ENCODE results near the gene FBXO27. TPM values are rescaled to one million over a fixed set of nuclear protein-coding genes. Genes with fewer than 3 reads are reported as not detected.

FBXO27 gene
- total and polyA plus RNA-seq, 2 of the 13 experiments (the other 11 are each of a cell fraction or from before 2014, with no cell fraction given) = 0.15 to 2.8 TPM

- TF ChIP-seq RNF219 (CRISPR knock-in tag; IDR thresholded peaks at IDR 0.05) = no peak
- no peak for TF ChIP-seq YY1 (IDR thresholded peaks at IDR 0.05; ENCODE audit: insufficient read depth, insufficient replicate concordance, low read depth, low read length)
- no peak for TF ChIP-seq SMARCE1 (IDR thresholded peaks at IDR 0.05; ENCODE audit: borderline replicate concordance)
- TF ChIP-seq, protein P1, sequence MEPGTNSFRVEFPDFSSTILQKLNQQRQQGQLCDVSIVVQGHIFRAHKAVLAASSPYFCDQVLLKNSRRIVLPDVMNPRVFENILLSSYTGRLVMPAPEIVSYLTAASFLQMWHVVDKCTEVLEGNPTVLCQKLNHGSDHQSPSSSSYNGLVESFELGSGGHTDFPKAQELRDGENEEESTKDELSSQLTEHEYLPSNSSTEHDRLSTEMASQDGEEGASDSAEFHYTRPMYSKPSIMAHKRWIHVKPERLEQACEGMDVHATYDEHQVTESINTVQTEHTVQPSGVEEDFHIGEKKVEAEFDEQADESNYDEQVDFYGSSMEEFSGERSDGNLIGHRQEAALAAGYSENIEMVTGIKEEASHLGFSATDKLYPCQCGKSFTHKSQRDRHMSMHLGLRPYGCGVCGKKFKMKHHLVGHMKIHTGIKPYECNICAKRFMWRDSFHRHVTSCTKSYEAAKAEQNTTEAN (CRISPR knock-in tag; conservative IDR thresholded peaks at IDR 0.05) = no peak
- TF ChIP-seq ZNF772 (CRISPR knock-in tag; IDR thresholded peaks at IDR 0.05) = 0 out of 2 replicates have a peak, but pooled peaks have one; percentile 36
- no peak for TF ChIP-seq MAZ (IDR thresholded peaks at IDR 0.05; ENCODE audit: borderline replicate concordance, low read depth, low read length)
- 0 out of 2 replicates have a peak, but pooled peaks have one; percentile 38 for TF ChIP-seq MAZ (CRISPR knock-in tag; IDR thresholded peaks at IDR 0.05; ENCODE audit: low read depth)
- TF ChIP-seq HNF4A (CRISPR knock-in tag; IDR thresholded peaks at IDR 0.05) = peak; percentile 91
- no peak for TF ChIP-seq BRCA1 (CRISPR knock-in tag; IDR thresholded peaks at IDR 0.05)
- TF ChIP-seq, protein P2, sequence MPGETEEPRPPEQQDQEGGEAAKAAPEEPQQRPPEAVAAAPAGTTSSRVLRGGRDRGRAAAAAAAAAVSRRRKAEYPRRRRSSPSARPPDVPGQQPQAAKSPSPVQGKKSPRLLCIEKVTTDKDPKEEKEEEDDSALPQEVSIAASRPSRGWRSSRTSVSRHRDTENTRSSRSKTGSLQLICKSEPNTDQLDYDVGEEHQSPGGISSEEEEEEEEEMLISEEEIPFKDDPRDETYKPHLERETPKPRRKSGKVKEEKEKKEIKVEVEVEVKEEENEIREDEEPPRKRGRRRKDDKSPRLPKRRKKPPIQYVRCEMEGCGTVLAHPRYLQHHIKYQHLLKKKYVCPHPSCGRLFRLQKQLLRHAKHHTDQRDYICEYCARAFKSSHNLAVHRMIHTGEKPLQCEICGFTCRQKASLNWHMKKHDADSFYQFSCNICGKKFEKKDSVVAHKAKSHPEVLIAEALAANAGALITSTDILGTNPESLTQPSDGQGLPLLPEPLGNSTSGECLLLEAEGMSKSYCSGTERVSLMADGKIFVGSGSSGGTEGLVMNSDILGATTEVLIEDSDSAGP (CRISPR knock-in tag; IDR thresholded peaks at IDR 0.05; ENCODE audit: borderline replicate concordance) = 0 out of 2 replicates have a peak, but pooled peaks have one; percentile 40
- no peak for TF ChIP-seq ZNF383 (CRISPR knock-in tag; IDR thresholded peaks at IDR 0.05; ENCODE audit: borderline replicate concordance)
Measured at GRCh38 chr19:39053276-39054090, 21.1 kb upstream of the FBXO27 start (continued).
